KMS-11 (cell line): ENCODE results near the gene NDUFB1.

Source experiments
- H2AFZ ChIP-seq: fragments of 200-600 bp; sonication (generic); 2 replicates; pipeline ENCODE4 v1.6.1; 2016; ENCODE audit warnings: antibody characterized with exemption, mixed run types, low read depth
- H3K27ac ChIP-seq: fragments of 200-600 bp; sonication (generic); 2 replicates; pipeline ENCODE4 v1.6.1; 2016; ENCODE audit warnings: mild to moderate bottlenecking, mixed run types
- H3K27me3 ChIP-seq: fragments of 200-600 bp; sonication (generic); 2 replicates; pipeline ENCODE4 v1.6.1; 2017; ENCODE audit warnings: mild to moderate bottlenecking, low read depth, mixed run types, moderate library complexity; ENCODE audit not compliant: insufficient read depth
- H3K36me3 ChIP-seq: fragments of 200-600 bp; sonication (generic); 2 replicates; pipeline ENCODE4 v1.6.1; 2017; ENCODE audit warnings: mild to moderate bottlenecking, mixed run types; ENCODE audit not compliant: insufficient read depth
- H3K4me1 ChIP-seq: fragments of 200-600 bp; sonication (generic); 2 replicates; pipeline ENCODE4 v1.6.1; 2016; ENCODE audit warnings: mild to moderate bottlenecking, low read depth, mixed run types; ENCODE audit not compliant: poor library complexity, severe bottlenecking
- H3K4me2 ChIP-seq: fragments of 200-600 bp; sonication (generic); 2 replicates; pipeline ENCODE4 v1.7.0; 2016; ENCODE audit warnings: mild to moderate bottlenecking, mixed run types
- H3K4me3 ChIP-seq: fragments of 200-600 bp; sonication (generic); IDR thresholded peaks from 2 replicates; pipeline ENCODE4 v1.6.1; 2017; ENCODE audit warnings: low read depth, low read length, mixed read lengths; ENCODE audit not compliant: insufficient read depth
- H3K79me2 ChIP-seq: fragments of 200-600 bp; sonication (generic); 2 replicates; pipeline ENCODE4 v1.6.1; 2016; ENCODE audit warnings: low read depth, mixed run types; ENCODE audit not compliant: insufficient read depth
- H3K9ac ChIP-seq: fragments of 200-600 bp; sonication (generic); 2 replicates; pipeline ENCODE4 v1.6.1; 2016; ENCODE audit warnings: mild to moderate bottlenecking, mixed run types
- H4K20me1 ChIP-seq: fragments of 200-600 bp; sonication (generic); 2 replicates; pipeline ENCODE4 v1.6.1; 2016; ENCODE audit warnings: mild to moderate bottlenecking, mixed run types; ENCODE audit not compliant: insufficient read depth
- CTCF ChIP-seq: fragments of 200-600 bp; sonication (generic); conservative IDR thresholded peaks from 2 replicates; pipeline ENCODE4 v1.6.1; 2017; ENCODE audit warnings: low read depth, mild to moderate bottlenecking, antibody characterized with exemption, low read length, moderate library complexity, mixed read lengths

The NDUFB1 gene

DNA sequence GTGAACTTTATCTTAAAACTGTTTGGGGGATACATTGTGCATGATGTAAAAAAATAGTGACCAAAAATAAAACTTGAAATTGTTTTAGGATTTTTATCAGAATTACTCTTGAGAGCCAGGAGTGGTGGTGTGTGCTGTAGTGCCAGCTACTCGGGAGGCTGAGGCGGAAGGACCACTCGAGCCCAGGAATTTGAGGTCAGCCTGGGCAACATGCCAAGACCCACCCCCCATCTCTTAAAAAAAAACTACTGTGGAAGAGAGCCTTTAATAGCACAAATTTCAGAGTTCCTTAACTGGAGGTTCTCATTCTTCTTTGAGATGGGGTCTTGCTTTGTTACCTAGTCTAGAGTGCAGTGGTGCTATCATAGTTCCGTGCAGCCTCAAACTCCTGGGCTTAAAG, 21.8 kb upstream of the NDUFB1 start:
- no peak overlapping the region for H3K9ac ChIP-seq
- no peaks in the 10 kb centered on the region for H3K4me1 ChIP-seq
- no peak for TF ChIP-seq CTCF
- H4K20me1 ChIP-seq: no peaks in the 10 kb centered on the region
- H3K27ac ChIP-seq: no peak overlapping the region
- H3K79me2 ChIP-seq: no peaks in the 10 kb centered on the region
- no peaks in the 10 kb centered on the region for H3K36me3 ChIP-seq
- H2AFZ ChIP-seq: no peak overlapping the region
- no peak overlapping the region for H3K4me2 ChIP-seq
- H3K4me3 ChIP-seq: no peak overlapping the region
- no peaks in the 10 kb centered on the region for H3K27me3 ChIP-seq

GRCh38 chr14:92135269-92135668, 13.8 kb upstream of the NDUFB1 start:
- H3K27me3 ChIP-seq: no peaks in the 10 kb centered on the region
- H3K4me1 ChIP-seq: peaks cover 18% of the 10 kb centered on the region
- H3K79me2 ChIP-seq: no peaks in the 10 kb centered on the region
- peak; percentile 55 for TF ChIP-seq CTCF
- no peak overlapping the region for H3K4me3 ChIP-seq
- no peak overlapping the region for H3K4me2 ChIP-seq
- H4K20me1 ChIP-seq: no peaks in the 10 kb centered on the region
- H3K27ac ChIP-seq: no peak overlapping the region
- no peak overlapping the region for H3K9ac ChIP-seq
- H2AFZ ChIP-seq: no peak overlapping the region
- H3K36me3 ChIP-seq: no peaks in the 10 kb centered on the region; the same call in 1 of the 2 replicates

DNA sequence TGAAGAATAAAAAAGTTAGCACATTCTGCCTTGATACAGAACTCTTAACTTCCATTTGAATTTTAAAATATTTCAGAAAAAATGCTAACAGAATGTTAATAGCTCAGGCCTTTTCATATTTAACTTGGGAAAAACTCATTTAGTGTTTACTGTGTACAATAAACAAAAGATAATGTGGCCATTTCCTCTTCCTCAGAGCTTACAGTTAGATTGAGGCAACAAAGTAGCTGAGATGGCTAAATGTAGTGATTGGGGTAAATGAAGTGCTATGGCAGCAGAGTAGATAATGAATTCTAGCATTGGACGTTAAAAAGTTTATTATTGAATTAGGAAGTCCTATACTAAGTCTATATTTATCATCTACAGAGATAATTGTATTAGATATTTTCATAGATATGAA, 12.9 kb upstream of the NDUFB1 start:
- Histone ChIP-seq H3K4me1 (peaks cover 25% of the 10 kb centered on the region), H3K9ac (no peak overlapping the region), H3K27me3 (no peaks in the 10 kb centered on the region), H3K4me2 (no peak overlapping the region), H3K79me2 (no peaks in the 10 kb centered on the region), H3K36me3 (no peaks in the 10 kb centered on the region; the same call in 1 of the 2 replicates), H2AFZ (no peak overlapping the region), H3K27ac (no peak overlapping the region), H4K20me1 (no peaks in the 10 kb centered on the region), H3K4me3 (no peak overlapping the region)
- TF ChIP-seq CTCF: no peak

DNA sequence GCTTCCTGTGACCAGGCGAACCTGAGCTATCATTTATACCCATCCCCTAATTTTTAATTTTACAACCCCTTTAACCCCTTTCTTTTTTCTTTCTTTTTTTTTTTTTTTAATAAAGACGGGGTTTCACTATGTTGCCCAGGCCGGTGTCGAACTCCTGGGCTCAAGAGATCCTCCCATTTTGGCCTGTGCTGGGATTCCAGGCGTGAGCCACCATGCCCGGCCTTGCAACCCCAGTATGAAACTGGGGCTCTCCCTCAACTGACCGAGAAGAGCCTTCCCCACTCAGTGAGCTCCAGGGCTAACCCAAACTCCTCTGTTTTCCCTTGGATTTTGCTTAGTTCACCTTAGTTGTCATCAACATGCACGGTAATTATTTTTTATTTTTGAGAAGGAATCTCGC, 1.3 kb upstream of the NDUFB1 start:
- H3K36me3 ChIP-seq: no peaks in the 10 kb centered on the region

More for the DNA sequence above, 1.3 kb upstream of the NDUFB1 start:
- H3K4me2 ChIP-seq: peak overlapping the region; percentile 78
- peaks cover 47% of the 10 kb centered on the region for H3K4me1 ChIP-seq
- no peak overlapping the region for H2AFZ ChIP-seq
- peak overlapping the region; percentile 100 for H3K9ac ChIP-seq
- no peaks in the 10 kb centered on the region for H4K20me1 ChIP-seq
- H3K27me3 ChIP-seq: no peaks in the 10 kb centered on the region
- peak overlapping the region; percentile 89 for H3K27ac ChIP-seq
- no peak overlapping the region for H3K4me3 ChIP-seq
- H3K79me2 ChIP-seq: peaks cover 14% of the 10 kb centered on the region; the same call in 1 of the 2 replicates
- no peak for TF ChIP-seq CTCF
